Tibial artery (tissue), 4 donors: Measurements from ENCODE around the gene ADAMTS9.

ENCODE experiments used
- DNase-seq, 2 donors: peaks; one replicate each; pipeline ENCODE4 v3.0.0-alpha.2; 2019
- H3K27ac ChIP-seq, 2 donors: fragments of 200-600 bp; sonication (generic) in 1 of 2; 1 replicate in 1 of 2; 2 replicates in 1 of 2; pipeline ENCODE4 v1.5.1; 2018 to 2019; ENCODE audit warnings: mild to moderate bottlenecking in 1 of 2
- H3K27me3 ChIP-seq, 2 donors: fragments of 200-600 bp; sonication (generic) in 1 of 2; one replicate each; pipeline versions ENCODE4 v1.5.1 to v1.6.0; 2016 to 2019
- H3K36me3 ChIP-seq, 3 donors: fragments of 200-600 bp; sonication (generic) in 2 of 3; one replicate each; pipeline ENCODE4 v1.5.1; 2016 to 2019; ENCODE audit warnings: mild to moderate bottlenecking in 2 of 3
- H3K4me1 ChIP-seq, 4 donors: fragments of 200-600 bp; sonication (generic) in 2 of 4; 1 replicate in 3 of 4; 2 replicates in 1 of 4; pipeline ENCODE4 v1.5.1; 2016 to 2019
- H3K4me3 ChIP-seq, 2 donors: fragments of 200-600 bp; sonication (generic) in 1 of 2; 1 replicate in 1 of 2; 2 replicates in 1 of 2; pipeline ENCODE4 v1.5.1; 2018 to 2019; ENCODE audit warnings: mild to moderate bottlenecking in 2 of 2
- H3K9me3 ChIP-seq, 3 donors: fragments of 200-600 bp; sonication (generic) in 1 of 3; one replicate each; pipeline ENCODE4 v1.5.1; 2016 to 2019
- intact Hi-C: fragments of 100-400 bp; cut with DNase I; formaldehyde crosslinking; loops from one replicate; pipeline ENCODE4 v1.15.0; 2023; ENCODE audit warnings: low total_unique reads
- TF ChIP-seq, protein P1 (sequence below), 2 experiments: fragments of 200-600 bp in 1 of 2; fragments of 450-650 bp in 1 of 2; IDR thresholded peaks; one replicate each; pipeline ENCODE4 v1.5.1; 2017 to 2019; ENCODE audit warnings: antibody characterized with exemption in 2 of 2, mild to moderate bottlenecking in 1 of 2, moderate library complexity in 1 of 2

The ADAMTS9 gene

DNA sequence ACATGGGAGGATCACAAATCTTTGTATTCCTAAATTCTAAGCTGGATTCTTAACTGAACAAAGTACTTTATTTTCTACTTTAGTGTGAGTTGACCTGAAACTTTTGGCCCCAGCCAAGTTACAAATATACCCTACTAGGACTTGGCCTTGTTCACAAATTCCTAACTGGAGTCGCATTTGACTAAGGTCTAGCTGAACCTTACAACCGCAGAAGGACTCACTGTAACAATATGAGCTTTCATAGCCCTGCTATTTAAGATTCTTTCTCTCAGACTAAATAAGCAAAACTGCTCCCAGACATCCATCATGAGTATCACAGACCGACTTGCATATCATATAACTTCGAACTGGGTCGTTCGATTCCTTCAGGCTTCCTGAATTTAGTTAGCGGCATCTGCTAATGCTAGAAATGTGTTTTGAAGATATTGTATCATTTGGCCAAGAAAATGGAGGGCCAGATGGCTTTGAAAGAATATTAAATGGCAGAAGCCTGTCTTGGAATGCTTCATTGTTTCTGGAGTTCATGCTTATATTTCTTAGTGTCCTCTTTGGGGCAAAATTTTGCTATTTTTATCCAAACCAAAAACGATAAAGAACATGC lies 28.4 kb upstream of the ADAMTS9 start:
- Histone ChIP-seq H3K36me3 (no peaks in the 10 kb centered on the region), H3K4me1 (peaks cover 0 to 84% (median 22%) of the 10 kb centered on the region in 4 donors), H3K9me3 (no peaks in the 10 kb centered on the region), H3K27me3 (no peaks in the 10 kb centered on the region), H3K27ac (peak overlapping the region; percentile 50 to 70), H3K4me3 (no peak overlapping the region)
- TF ChIP-seq, protein P1, sequence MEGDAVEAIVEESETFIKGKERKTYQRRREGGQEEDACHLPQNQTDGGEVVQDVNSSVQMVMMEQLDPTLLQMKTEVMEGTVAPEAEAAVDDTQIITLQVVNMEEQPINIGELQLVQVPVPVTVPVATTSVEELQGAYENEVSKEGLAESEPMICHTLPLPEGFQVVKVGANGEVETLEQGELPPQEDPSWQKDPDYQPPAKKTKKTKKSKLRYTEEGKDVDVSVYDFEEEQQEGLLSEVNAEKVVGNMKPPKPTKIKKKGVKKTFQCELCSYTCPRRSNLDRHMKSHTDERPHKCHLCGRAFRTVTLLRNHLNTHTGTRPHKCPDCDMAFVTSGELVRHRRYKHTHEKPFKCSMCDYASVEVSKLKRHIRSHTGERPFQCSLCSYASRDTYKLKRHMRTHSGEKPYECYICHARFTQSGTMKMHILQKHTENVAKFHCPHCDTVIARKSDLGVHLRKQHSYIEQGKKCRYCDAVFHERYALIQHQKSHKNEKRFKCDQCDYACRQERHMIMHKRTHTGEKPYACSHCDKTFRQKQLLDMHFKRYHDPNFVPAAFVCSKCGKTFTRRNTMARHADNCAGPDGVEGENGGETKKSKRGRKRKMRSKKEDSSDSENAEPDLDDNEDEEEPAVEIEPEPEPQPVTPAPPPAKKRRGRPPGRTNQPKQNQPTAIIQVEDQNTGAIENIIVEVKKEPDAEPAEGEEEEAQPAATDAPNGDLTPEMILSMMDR (IDR thresholded peaks at IDR 0.05): no peak
- no peak for DNase-seq
- intact Hi-C loops: no loop called here

DNA sequence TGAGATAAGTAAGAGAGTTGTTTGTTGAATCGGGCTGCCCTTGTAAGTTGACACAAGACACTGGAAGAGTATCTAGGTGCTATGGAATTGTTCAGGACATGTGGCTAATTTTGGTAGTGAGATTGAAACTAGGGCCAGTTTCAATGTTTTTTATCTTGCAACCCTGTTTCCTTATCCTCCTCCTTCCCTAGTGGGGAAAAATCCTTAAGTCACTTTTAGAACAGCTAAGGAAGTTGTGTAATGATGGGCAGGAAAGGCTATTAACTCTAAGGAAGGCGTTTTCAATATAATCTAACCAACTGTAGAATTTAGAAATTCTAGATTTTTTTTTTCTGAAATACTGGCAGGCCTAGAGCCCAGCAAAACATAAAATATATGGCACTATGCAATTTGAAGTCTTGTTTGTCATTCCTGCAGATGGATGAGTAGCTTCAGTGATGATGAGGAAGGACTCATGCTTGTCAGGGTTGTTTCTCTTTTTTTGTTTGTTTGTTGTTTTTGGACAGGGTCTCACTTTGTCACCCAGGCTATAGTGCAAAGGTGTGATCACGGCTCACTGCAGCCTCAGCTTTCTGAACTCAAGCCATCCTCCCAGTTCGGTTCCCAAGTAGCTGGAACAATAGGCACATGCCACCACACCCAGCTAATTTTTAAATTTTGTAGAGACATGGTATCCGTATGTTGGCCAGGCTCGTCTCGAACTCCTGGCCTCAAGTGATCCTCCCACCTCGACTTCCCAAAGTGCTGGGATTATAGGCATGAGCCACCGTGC lies 27.6 kb upstream of the ADAMTS9 start:
- Histone ChIP-seq H3K27ac (peak overlapping the region; percentile 50 to 70), H3K27me3 (no peaks in the 10 kb centered on the region), H3K4me3 (no peak overlapping the region), H3K4me1 (peaks cover 0 to 90% (median 22%) of the 10 kb centered on the region in 4 donors), H3K36me3 (no peaks in the 10 kb centered on the region), H3K9me3 (no peaks in the 10 kb centered on the region)
- intact Hi-C loops: no loop called here
- TF ChIP-seq, protein P1 (IDR thresholded peaks at IDR 0.05): peak; percentile 4 to 9
- no peak for DNase-seq

DNA sequence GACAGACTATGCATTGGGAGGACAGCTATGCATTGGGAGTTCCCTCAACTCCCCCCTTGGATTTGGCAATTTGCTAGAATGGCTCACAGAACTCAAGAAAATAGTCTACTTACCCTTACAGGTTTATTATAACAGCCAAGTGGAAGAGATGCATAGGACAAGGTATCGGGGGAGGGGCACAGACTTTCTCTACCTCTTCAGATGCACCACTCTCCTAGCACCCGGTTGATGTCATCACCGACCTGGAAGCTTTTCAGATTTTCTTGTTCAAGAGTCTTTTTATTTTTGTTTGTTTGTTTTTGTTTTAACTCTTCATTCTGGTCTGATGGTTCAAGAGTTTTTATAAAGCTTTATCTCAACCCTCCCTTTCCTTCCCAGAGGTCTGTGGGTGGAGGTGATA lies 20.7 kb upstream of the ADAMTS9 start:
- TF ChIP-seq, protein P1 (IDR thresholded peaks at IDR 0.05): no peak
- intact Hi-C loops: no loop called here
- H3K27ac ChIP-seq: no peak overlapping the region

DNA sequence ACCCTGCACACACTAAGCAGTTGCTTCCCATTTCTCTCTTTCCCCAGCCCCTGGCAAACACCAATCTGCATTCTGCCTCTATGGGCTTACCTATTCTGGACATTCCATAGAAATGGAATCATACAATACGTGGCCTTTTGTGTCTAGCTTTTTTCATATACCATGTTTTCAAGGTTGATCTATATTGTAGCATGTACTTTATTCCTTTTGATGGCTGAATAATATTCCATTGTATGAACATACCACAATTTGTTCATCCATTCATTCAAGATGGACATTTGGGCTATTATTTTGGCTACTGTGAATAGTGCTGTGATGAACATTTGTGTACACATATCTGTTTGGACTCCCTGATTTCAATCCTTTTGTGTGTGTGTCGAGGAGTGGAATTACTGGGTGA lies 18.1 kb upstream of the ADAMTS9 start:
- H3K9me3 ChIP-seq: no peaks in the 10 kb centered on the region
- no peaks in the 10 kb centered on the region for H3K36me3 ChIP-seq
- H3K27ac ChIP-seq: no peak overlapping the region
- TF ChIP-seq, protein P1 (IDR thresholded peaks at IDR 0.05): no peak
- intact Hi-C loops: no loop called here
- peaks cover 0 to 34% (median 5%) of the 10 kb centered on the region in 4 donors for H3K4me1 ChIP-seq
- H3K27me3 ChIP-seq: no peaks in the 10 kb centered on the region
- no peak for DNase-seq
- no peak overlapping the region for H3K4me3 ChIP-seq

More for the DNA sequence above, 20.7 kb upstream of the ADAMTS9 start:
- DNase-seq: no peak
- Histone ChIP-seq H3K9me3 (no peaks in the 10 kb centered on the region), H3K4me3 (no peak overlapping the region), H3K27me3 (no peaks in the 10 kb centered on the region), H3K4me1 (peaks cover 0 to 42% (median 11%) of the 10 kb centered on the region in 4 donors), H3K36me3 (no peaks in the 10 kb centered on the region)

DNA sequence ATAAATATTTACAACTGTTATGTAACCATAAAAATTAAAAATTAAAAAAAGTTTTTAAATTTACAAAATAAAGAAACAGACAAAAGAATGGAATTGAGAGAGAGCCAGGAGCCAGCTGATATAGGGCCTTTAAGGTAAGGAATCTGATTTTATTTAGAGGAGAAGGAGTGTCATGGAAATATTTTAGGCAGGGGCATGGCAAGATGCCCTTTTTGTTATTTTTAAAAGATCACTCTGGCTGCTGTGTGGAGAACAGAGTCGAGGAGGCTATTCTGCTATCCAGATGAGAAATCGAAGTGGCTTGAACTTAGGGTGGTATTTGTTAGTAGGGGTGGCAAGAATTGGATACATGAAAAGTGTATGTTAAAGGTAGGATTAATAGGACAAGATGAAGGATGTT lies 9.1 kb upstream of the ADAMTS9 start:
- DNase-seq: no peak
- no peaks in the 10 kb centered on the region for H3K27me3 ChIP-seq
- no peak overlapping the region for H3K27ac ChIP-seq
- H3K36me3 ChIP-seq: no peaks in the 10 kb centered on the region
- intact Hi-C loops: no loop called here
- TF ChIP-seq, protein P1 (IDR thresholded peaks at IDR 0.05): no peak
- H3K9me3 ChIP-seq: no peaks in the 10 kb centered on the region
- H3K4me1 ChIP-seq: peaks cover 0 to 35% (median 6%) of the 10 kb centered on the region in 4 donors
- H3K4me3 ChIP-seq: no peak overlapping the region
